ENCODE results near the gene FRMD1.

DNA sequence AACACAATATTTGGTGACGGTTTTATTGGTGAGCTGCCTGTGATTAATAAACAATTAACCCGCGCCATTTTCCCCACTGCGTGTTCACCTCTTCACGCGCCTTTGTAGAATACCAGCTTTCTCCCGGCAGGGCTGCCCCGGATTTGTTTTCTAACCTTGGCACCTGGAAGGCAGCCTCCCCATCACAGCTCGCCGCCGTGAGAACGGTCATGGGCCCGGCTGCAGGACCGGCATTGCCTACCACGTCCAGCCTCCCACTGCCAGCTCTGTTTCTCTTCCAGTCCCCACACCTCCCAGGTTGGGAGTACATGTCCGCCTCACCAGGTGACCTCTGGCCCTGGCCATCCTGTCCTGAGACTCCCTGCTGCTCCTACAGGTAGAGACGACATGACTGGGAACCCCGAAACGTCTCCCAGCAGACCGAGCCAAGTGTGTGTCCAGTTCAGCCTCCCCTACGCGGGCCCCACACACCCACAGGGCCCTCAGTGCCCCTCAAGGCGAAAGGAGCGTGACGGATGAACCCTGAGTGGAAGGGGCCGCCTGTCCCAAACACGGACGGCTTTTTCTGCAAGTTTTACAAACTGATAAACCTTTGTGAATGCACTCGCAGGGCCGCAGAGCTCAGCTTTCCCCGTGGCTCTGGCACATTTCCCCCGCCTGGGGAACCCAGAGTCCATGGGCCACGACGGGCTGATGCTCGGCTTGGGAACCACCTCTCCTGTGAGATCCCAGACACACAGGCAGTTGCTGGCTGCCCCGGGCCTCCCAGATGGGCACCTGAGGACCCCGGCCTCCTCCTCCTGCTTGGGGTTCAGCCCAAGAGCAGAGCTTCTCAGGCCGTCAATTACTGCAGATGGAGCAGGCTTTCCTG is 25.7 kb downstream of the FRMD1 start:
- TF ChIP-seq, protein P1, sequence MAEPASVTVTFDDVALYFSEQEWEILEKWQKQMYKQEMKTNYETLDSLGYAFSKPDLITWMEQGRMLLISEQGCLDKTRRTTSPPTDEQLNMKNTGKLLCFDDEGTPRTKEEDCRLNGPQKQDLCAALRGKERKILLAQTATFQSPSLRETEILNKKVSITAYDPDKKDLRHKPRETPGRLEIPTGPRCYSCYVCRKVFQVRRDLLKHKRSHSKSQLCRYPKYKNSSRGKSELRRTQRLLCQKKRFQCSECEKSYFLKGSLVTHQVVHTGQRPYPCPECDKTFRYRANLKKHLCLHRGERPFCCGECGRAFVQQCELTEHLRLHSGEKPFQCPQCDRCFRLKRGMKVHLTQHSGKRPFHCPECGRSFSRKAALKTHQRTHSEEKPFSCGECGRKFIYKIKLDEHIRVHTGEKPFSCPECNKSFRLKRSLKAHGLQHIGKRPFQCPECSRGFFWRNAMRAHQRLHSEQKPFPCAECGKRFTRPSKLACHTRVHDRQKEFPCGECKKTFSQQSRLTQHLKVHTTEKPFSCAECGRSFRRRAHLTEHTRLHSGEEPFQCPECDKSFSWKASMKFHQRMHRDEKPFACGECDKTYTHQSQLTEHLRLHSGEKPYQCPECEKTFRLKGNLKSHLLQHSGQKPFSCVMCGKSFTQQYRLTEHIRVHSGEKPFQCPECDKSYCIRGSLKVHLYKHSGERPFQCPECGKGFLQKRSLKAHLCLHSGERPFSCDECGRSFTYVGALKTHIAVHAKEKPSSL (CRISPR knock-in tag; conservative IDR thresholded peaks at IDR 0.05), result no peak
- TF ChIP-seq, protein P2, sequence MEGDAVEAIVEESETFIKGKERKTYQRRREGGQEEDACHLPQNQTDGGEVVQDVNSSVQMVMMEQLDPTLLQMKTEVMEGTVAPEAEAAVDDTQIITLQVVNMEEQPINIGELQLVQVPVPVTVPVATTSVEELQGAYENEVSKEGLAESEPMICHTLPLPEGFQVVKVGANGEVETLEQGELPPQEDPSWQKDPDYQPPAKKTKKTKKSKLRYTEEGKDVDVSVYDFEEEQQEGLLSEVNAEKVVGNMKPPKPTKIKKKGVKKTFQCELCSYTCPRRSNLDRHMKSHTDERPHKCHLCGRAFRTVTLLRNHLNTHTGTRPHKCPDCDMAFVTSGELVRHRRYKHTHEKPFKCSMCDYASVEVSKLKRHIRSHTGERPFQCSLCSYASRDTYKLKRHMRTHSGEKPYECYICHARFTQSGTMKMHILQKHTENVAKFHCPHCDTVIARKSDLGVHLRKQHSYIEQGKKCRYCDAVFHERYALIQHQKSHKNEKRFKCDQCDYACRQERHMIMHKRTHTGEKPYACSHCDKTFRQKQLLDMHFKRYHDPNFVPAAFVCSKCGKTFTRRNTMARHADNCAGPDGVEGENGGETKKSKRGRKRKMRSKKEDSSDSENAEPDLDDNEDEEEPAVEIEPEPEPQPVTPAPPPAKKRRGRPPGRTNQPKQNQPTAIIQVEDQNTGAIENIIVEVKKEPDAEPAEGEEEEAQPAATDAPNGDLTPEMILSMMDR (IDR thresholded peaks at IDR 0.05), result no peak
- TF ChIP-seq, protein P3, sequence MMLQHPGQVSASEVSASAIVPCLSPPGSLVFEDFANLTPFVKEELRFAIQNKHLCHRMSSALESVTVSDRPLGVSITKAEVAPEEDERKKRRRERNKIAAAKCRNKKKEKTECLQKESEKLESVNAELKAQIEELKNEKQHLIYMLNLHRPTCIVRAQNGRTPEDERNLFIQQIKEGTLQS (CRISPR knock-in tag; conservative IDR thresholded peaks at IDR 0.05), result no peak
- TF ChIP-seq, protein P4, sequence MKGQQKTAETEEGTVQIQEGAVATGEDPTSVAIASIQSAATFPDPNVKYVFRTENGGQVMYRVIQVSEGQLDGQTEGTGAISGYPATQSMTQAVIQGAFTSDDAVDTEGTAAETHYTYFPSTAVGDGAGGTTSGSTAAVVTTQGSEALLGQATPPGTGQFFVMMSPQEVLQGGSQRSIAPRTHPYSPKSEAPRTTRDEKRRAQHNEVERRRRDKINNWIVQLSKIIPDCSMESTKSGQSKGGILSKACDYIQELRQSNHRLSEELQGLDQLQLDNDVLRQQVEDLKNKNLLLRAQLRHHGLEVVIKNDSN (CRISPR knock-in tag; IDR thresholded peaks at IDR 0.05), result no peak
- TF ChIP-seq GABPB1 (CRISPR knock-in tag; IDR thresholded peaks at IDR 0.05) (no peak), JAZF1 (CRISPR knock-in tag; IDR thresholded peaks at IDR 0.05) (no peak)
